Panc1 (cell line): ENCODE results near the gene PPFIA4.

Experiments
- CTCF ChIP-seq: fragments of 450-650 bp; IDR thresholded peaks from 2 replicates; pipeline ENCODE4 v1.5.1; 2017; ENCODE audit warnings: mild to moderate bottlenecking
- POLR2AphosphoS5 ChIP-seq: IDR thresholded peaks from 2 replicates; pipeline ENCODE4 v1.6.1; 2012; ENCODE audit warnings: mild to moderate bottlenecking, low read depth, low read length, moderate library complexity
- REST ChIP-seq, 2 experiments: IDR thresholded peaks; 2 replicates each; pipeline ENCODE4 v1.6.1; 2011 to 2012; ENCODE audit warnings: low read depth in 2 of 2, control low read depth in 1 of 2, low read length in 1 of 2, mild to moderate bottlenecking in 1 of 2, moderate library complexity in 1 of 2; ENCODE audit not compliant: insufficient read depth in 1 of 2
- SIN3A ChIP-seq: IDR thresholded peaks from 2 replicates; pipeline ENCODE4 v1.6.1; 2012; ENCODE audit warnings: low read depth, mild to moderate bottlenecking, low read length, moderate library complexity, borderline replicate concordance; ENCODE audit not compliant: insufficient read depth
- TCF7L2 ChIP-seq: IDR thresholded peaks from 2 replicates; pipeline ENCODE4 v1.6.1; 2011; ENCODE audit warnings: mild to moderate bottlenecking, low read depth, low read length, inconsistent platforms

- TF ChIP-seq REST (IDR thresholded peaks at IDR 0.05; ENCODE audit: insufficient read depth in 1 of 2, low read depth in 2 of 2, low read length in 1 of 2) (no peak), CTCF (no peak), SIN3A (no peak), POLR2AphosphoS5 (no peak), TCF7L2 (no peak)
These were observed 39.0 kb upstream of the PPFIA4 start for GRCh38 chr1:202987255-202987654.
